Measurements from ENCODE around the gene AKT3.
"Not testable (repeated sequence)": the region's sequence is repeated elsewhere in the genome, so short reads cannot be mapped to it uniquely, and the experiment has no call there.

The AKT3 gene

GRCh38 chr1:243595527-243596210 is 254.4 kb downstream of the AKT3 start:
- DNase-seq = no peak

GRCh38 chr1:243594455-243594854 is 255.6 kb downstream of the AKT3 start:
- no peak for DNase-seq

- not testable (repeated sequence) for DNase-seq
These were observed 260.8 kb downstream of the AKT3 start for GRCh38 chr1:243589286-243589685.

- no peak for DNase-seq
These were observed 262.1 kb downstream of the AKT3 start for GRCh38 chr1:243587823-243588560.

- DNase-seq = no peak
These were observed 262.8 kb downstream of the AKT3 start for GRCh38 chr1:243587285-243587684.

- no peak for DNase-seq
These were observed 264.1 kb downstream of the AKT3 start for GRCh38 chr1:243585982-243586381.

- DNase-seq = no peak
These were observed 267.7 kb downstream of the AKT3 start for GRCh38 chr1:243582326-243582725.

- DNase-seq = no peak
These were observed 269.1 kb downstream of the AKT3 start for GRCh38 chr1:243580984-243581383.

- DNase-seq = no peak
These were observed 270.0 kb downstream of the AKT3 start for GRCh38 chr1:243580072-243580471.

GRCh38 chr1:243575070-243575469 is 275.0 kb downstream of the AKT3 start:
- DNase-seq = peak; percentile 62

GRCh38 chr1:243572940-243573339 is 277.1 kb downstream of the AKT3 start:
- no peak for DNase-seq

- no peak for DNase-seq
These were observed 281.2 kb downstream of the AKT3 start for GRCh38 chr1:243568793-243569192.

GRCh38 chr1:243564814-243565213 is 285.2 kb downstream of the AKT3 start:
- no peak for DNase-seq

GRCh38 chr1:243563732-243564131 is 286.3 kb downstream of the AKT3 start:
- no peak for DNase-seq

GRCh38 chr1:243562473-243562872 is 287.6 kb downstream of the AKT3 start:
- no peak for DNase-seq

GRCh38 chr1:243561588-243562319 is 288.3 kb downstream of the AKT3 start:
- no peak for DNase-seq

GRCh38 chr1:243559575-243560162 is 290.4 kb downstream of the AKT3 start:
- DNase-seq = no peak

GRCh38 chr1:243558576-243558975 is 291.5 kb downstream of the AKT3 start:
- no peak for DNase-seq

- DNase-seq = no peak
These were observed 292.2 kb downstream of the AKT3 start for GRCh38 chr1:243557866-243558265.

- no peak for DNase-seq
These were observed 295.4 kb downstream of the AKT3 start for GRCh38 chr1:243554686-243555085.

GRCh38 chr1:243553090-243553489 is 297.0 kb downstream of the AKT3 start:
- DNase-seq = no peak

GRCh38 chr1:243550276-243550675 is 299.8 kb downstream of the AKT3 start:
- no peak for DNase-seq

GRCh38 chr1:243549791-243550190 is 300.3 kb downstream of the AKT3 start:
- no peak for DNase-seq

GRCh38 chr1:243549108-243549507 is 300.9 kb downstream of the AKT3 start:
- DNase-seq = no peak
